KG1 (cell line): ENCODE data around the gene ANKRD55.
A peak's percentile ranks its signal among the peaks of the same experiment; 100 is the strongest.
"Not testable (repeated sequence)": the region's sequence is repeated elsewhere in the genome, so short reads cannot be mapped to it uniquely, and the experiment has no call there.

Source experiments
- DNase-seq: peaks from one replicate; lab custom pipeline; 2025; lab: John Stamatoyannopoulos, UW

Gene ANKRD55

DNA sequence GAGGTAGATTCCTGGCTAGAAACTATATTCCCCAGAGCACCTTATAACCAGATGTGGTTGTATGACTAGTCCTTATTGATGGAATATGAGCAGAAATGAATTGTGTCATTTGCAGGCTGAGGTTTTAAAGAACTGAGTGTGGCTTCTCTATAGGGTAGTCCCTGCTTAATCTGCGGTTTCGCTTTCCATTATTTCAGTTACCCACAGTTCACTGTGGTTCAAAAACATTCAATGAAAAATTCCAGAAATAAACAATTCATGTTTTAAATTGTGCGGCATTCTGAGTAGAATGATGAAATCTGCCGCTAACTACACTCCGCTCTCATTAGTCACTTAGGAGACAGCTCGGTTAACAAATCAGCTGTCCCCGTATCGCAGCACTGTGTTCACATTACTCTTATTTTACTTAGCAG lies 65.1 kb downstream of the ANKRD55 start:
- no peak for DNase-seq

DNA sequence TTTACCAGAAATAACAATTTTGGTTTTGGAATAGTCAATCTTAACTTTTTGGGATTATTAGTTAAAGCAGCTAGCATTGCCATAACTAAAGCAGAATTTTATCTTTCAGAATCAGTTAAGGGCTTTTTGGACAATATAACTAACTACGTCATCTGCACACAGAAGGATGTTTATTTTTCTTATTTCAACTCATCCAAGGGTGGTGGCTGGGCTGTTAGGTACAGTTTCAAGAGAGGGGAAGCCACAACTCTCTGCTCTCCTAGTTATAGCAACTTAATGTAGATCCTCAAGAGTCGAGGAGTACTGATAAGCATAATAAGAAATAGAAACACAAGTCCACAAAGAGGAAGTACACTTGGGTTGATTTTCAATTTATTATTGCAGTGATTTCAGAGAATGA lies 65.6 kb downstream of the ANKRD55 start:
- no peak for DNase-seq

DNA sequence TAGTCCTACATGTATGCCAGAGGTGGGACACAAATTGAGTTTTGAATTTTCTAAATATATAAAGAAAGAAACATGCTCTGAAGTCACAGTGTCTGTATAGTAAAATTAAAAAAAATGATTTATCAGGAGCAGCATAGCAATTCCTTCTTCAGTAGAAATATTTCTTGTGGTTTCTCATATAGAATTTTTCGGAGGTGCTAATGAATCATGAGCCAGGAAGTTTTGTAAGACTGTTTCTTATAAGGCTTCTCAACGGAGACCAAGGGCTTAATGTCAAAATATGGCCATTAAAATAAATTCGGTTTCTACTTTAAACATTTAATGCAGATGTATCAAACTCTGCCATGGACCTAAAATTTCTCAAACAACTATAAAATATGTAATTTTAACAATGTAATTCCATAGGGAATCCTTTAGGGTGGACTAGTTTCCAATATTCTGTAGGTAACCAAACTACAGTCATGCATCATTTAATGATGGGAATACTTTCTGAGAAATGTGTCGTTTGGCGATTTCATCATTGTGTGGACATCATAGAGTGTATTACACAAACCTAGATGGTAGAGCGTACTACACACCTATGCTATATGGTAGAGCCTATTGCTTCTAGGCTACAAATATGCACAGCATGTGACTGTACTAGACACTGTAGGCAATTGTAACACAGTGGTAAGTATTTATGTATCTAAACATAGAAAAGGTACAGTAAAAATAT lies 66.3 kb downstream of the ANKRD55 start:
- no peak for DNase-seq

DNA sequence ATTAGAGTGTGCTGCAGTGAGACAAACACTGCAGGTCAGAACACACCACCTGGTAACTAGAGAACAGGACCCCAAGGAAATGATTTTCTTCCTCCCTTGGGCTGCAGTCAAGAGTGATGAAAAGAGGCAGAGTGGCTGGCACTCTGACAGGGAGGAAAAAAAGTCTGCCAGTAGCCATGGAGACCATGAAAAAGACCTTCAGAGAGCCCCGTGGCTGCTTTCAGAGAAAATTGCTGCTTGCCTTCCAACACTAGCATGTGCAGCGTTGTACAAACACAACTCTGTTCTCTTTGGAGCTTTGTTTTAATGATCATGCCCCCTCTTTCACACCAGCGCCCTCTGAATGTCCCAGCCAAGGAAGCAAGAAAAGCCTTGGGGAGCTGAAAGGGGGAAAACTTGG lies 68.8 kb downstream of the ANKRD55 start:
- DNase-seq, result no peak

DNA sequence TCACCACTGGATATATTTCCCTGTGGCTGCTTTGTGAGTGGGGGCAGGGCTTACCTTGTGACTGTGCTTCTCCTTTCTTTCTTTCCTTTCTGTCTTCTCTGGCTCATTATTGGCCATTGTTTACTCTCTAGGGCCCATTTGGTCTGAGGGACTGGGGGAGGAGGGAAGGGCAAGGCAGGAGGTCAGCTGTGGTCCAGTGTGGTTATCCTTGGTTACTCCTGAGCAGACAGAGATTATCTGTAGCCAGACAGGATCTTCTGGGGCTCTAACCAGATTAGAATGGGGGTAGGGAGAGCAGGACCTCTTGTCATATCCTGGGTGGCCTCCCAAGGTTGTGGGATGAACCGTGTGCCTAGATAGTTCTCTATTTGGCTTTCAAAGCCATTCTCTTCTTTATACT lies 71.2 kb downstream of the ANKRD55 start:
- no peak for DNase-seq

DNA sequence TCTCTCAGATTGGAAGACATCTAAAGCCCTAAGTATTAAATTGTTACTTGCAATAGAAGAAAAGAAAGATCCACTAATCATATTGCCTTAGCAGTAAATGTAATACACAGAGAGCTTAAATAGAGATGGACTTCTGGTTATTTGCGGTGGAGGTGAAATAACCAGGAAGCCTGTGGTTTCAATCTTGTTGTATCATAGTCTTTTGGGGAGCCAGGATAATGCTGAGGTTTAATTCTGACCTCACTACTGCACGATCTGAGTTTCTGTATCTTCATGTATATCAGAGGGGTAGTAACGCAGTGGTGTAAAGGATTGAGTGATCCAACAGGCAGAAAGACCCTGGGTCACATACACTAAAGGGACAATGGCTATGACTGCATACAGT lies 71.7 kb downstream of the ANKRD55 start:
- DNase-seq, result no peak

DNA sequence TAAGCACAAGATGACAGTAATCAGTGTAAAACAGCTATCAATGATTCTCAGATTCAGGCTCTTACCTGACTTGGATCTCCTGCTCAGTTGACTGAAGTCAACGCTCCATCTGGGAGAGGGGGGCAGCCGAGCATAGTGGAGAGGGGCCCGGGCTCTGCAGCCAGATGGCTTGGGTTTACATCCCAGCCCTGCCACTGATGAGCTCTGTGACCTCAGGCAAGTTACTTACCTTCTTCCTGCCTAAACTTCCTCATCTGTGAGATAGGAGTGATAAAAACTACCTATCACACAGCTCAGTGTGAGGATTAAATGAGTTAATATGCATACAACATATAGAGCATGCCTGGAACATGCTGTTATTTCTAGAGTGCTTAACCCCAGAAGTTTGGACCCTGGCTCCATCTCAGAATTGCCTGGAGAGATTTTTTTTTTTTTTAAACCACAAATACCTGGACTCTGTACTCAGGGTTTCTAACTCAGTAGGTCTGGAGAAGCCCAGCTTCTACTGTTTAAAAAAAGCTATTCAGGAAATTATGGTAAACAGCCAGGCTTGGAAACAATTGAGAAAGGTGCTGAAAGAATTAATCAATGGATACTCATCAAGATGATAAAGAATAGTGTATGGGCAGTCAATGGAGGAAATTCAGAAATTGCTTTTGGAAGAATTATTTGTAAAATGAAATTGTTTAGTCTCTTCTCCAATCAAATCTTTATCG lies 72.2 kb downstream of the ANKRD55 start:
- DNase-seq, result no peak

DNA sequence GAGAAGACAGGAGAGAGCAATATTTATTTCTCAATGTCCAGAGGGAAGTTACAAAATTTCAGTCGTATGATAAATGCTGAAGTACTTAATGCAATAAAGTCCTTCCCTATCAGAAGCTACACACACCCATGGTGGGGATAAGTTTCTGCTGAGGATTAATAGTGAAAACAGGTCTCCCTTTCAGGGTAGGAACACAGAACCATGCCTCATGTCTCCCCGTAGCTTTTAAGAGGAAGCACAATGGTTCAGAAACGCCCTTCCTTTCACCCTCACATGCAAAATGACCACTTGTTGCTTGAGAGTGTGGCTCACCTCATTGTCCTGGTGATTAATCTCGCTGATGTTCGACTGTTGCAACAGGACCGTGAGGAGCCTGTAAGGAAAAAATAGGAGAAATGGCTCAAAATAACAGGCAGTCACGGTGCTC lies 73.6 kb downstream of the ANKRD55 start:
- DNase-seq, result no peak

DNA sequence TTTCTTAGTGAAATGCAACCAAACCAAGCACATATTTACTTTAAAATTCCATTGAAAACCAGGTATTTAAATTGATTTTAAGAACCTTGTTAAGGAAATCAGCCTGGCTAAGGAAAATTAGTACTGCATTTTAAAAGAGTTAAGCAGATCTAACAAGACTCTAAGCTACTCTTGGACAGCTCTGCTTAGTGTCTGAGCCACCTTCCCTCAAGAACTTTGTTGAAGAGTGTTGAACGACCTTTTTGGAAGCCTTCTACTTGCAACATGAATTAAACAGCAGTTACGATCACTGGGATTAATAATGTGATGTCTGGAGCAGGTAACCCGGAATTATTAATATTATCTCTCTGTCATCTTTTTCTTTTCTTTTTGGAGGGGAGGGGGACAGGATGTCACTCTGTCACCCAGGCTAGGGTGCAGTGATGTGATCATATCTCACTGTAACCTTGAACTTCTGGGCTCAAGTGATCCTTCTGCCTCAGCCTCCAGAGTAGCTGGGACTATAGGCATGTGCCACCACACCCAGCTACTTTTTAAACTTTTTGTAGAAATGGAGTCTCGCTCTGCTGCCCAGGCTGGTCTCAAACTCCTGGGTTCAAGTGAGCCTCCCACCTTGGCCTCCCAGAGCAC lies 74.7 kb downstream of the ANKRD55 start:
- DNase-seq, result no peak

DNA sequence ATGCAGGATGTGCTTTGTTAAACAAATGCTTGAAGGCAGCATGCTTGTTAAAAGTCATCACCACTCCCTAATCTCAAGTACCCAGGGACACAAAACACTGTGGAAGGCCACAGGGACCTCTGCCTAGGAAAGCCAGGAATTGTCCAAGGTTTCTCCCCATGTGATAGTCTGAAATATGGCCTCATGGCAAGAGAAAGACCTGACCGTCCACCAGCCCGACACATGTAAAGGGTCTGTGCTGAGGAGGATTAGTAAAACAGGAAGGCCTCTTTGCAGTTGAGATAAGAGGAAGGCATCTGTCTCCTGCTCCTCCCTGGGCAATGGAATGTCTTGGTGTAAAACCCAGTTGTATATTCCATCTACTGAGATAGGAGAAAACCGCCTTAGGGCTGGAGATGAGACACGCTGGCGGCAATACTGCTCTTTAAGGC lies 75.9 kb downstream of the ANKRD55 start:
- not testable (repeated sequence) for DNase-seq

DNA sequence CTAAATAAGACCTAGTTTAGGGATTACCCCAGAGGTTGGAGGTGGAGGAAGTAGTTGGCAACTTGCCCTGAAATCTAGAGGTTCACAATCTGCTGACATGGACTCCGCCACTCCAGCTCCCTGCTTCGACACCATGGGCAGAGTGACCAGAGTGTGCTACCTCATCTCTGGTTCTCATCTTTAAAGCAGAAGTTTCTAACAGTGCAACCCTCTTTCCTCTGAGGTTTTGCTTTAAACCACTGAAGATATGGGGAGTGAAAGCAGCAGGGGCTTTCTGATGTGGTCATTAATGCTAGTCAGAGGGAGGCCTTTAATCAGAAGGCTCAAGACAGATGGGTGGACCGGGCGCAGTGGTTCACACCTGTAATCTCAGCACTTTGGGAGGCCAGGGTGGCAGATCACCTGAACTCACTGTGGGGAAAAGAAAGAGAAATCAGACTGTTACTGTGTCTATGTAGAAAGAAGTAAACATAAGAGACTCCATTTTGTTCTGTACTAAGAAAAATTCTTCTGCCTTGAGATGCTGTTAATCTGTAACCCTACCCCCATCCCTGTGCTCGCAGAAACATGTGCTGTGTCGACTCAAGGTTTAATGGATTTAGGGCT lies 76.4 kb downstream of the ANKRD55 start:
- DNase-seq, result peak; percentile 64

DNA sequence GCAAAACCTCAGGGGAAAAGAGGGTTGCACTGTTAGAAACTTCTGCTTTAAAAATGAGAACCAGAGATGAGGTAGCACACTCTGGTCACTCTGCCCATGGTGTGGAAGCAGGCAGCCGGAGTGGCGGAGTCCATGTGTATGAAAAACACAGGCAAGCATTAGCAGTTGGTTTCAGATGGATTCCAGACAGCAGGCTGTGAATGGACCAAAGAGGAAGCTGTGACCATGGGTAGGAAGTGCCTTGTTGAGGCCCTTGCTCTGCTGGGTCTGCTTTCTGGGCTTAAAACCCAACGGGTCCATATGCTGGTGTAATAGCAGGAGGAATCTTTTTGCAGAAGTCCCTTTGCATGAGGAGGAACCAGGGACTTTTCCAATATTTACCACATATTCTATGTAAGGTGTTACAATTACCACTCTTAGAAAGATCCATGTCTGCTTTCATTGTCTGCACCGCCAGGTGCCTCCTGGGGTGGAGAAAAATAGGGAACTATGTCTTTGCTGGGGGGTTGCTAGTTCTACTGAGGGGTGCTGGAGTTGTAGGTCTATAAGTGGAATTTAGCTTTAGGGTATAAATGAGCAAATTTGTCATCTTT lies 77.0 kb downstream of the ANKRD55 start:
- peak; percentile 64 for DNase-seq

DNA sequence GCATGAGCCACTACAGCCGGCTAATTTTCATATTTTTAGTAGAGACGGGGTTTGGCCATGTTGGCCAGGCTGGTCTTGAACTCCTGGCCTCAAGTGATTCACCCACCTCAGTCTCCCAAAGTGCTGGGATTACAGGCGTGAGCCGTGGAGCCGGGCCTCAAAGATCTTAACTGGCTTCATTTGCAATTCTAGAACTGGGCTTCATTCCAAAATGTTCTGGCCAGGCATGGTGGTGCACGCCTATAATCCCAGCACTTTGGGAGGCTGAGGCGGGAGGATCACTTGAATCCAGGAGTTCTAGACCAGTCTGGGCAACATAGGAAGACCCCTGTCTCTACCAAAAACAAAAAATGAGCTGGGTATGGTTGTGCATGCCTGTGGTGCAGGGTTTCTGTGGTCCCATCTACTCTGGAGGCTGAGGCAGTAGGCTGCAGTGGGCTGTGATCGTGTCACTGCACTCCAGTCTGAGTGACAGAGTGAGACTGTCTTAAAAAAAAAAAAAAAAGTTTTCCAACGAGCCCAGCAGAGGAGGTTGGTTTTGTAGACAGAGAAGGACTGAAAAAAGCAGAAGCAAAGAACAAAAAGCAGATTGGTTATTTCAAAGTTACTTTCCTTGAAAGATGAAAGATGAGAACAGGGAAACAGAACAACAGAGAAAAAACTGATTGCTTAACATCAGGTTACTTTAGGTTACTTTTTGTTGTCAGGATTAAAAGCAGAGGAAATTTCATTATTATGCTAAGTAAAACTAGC lies 78.2 kb downstream of the ANKRD55 start:
- DNase-seq, result no peak

DNA sequence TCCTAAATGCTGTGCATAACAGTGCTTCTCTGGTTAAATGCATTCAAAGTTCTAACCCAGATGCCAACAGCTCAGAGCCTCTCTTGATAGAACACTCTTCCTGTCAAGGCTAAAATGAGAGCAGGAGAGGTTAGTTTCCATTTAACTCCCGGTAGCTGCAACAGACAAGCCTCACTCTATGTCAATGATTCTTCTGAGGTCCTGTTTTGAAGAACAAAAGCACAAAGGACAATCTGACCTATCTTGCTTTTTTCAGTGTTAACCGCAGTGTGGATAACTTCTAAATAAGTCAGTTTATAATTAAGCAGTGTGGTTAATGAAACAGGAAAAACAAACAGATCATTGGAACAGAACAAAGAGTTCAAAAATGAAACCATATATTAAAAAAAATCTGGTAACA lies 80.7 kb downstream of the ANKRD55 start:
- DNase-seq, result no peak

DNA sequence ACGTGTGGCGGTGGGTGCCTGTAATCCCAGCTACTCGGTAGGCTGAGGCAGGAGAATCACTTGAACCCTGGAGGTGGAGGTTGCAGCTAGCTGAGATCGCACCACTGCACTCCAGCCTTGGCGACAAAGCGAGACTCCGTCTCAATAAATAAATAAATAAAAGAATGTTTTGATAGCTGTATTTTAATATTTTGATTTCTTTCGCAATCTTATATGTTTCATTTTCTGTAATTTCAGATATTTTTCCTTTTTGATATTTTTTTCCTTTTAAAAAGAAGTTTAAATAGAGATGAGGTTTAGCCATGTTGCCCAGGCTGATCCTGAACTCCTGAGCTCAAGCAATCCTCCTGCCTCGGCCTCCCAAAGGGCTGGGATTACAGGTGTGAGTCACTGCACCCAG lies 82.4 kb downstream of the ANKRD55 start:
- not testable (repeated sequence) for DNase-seq

DNA sequence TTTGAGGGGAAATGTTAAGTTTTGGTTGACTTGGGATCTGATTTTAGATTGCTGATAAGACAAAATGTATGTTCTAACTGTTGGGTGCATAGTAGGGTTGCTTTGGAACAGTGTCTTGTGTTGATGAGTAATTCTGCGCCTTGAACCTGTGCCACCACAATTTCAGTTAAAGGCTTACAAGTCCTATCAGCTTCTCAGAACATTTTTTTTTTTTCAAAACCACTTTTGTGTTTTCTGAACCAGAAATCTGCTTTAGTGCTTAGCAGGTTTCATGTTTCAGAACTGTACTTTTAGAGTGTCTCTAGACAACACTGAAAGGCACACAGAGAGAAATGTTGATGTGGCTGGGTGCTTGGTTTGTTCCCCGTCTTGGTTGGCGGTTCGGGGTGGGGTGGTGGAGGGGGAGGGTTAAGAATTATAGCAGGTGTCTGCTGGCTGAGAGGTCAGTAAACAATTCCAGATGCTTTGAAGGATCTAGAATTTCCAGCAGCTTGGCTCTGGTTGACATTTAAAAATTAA lies 84.6 kb downstream of the ANKRD55 start:
- DNase-seq, result no peak

DNA sequence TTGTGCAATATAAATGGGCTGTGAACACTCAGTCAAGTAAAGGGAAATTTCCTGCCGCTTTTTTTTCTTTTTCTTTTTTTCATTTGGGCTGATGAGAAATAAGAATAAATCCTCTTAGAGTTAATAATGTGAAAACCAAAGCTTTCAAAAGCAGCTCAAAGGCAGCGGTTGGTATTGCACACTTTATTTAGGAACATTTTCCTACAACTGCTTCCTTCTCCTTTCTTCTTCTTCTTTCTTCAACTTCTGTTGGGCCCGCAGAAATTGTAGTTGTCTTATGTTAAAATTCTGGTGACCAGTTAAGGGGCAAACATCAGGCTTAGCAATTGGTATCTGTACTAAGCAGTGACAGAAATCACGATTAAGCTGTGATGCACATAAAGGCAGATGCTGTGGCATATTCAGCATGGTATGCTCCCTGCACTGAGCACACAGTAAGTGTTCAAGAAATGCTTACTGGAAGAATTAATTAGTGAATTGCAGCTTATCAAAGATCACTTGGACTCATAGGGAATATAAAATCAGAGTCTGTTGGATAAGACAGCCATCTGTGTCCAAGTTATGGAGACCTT lies 85.4 kb downstream of the ANKRD55 start:
- DNase-seq, result no peak

DNA sequence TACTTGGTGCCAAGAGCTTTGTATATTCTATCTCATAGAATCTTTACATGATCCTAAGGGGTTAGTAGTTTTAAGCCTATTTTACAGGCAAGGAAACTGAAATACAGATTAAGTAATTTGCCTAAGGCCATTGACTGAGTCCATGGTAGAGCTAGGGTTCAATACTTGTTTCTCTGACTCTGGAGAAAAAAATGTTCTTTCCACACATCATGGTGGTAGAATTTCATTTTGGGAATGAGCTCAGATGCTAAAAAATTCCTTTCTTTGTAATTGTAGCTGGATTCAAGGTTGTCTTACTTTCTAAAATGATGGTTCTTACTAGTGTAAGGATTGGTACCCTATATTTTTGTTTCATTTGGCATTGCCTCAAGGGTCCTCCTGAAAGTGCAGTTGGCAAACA lies 86.0 kb downstream of the ANKRD55 start:
- no peak for DNase-seq

DNA sequence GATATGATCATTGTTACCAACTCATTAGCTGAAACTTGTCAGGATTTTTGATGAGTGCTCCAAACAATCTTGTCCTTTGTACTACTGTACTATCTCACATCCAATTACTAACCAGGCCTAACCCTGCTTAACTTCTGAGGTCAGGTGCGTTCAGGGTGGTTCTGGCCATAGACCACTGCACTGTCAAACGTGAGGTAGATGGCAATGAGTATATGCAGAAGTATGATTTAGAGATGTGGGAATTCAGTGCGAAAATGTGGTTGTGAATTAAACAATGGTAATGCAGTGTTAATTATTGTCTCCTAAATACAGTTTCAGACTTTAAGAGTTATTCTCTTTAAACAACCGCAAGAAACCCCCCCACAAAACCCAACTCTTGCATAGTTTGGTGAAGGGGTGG lies 86.5 kb downstream of the ANKRD55 start:
- DNase-seq, result no peak

DNA sequence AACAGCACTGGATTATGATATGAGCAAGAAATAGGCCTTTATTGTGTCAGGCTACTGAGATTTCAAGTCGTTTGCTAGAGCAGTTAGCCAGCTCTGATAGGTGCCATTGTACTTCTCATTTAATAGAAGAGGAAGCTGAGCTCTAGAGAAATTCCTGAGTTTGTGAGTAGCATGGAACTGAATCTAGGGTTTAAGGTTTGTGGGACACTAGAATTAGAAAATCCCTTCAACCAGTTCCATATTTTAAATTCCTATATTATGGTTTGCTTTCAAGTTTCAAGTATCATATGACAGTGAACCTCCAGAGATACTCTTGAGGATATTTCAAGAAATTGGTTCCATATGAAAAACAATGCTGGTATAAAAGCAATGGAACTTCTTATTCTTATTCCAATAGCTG lies 87.6 kb downstream of the ANKRD55 start:
- DNase-seq, result no peak

DNA sequence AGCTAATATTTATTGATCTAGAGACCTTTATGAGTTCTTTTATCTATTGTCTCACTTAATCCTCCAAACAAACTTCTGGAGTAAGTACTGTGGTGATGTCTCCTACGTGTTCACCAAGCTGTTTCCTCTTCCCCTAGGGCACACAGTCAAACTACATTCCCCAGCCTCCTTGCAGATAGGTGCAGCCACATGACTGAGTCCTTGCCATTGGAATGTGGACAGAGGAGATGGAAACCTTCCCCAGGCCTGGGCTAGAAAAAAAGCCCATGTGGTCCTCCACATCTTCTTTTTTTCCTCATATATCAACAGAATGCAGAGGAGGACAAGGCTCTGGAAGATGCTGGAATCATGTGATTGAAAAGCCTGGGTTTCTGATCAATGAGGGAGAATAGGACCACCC lies 88.0 kb downstream of the ANKRD55 start:
- no peak for DNase-seq
